ENCODE data around the gene REM2. TPM values are rescaled to one million over a fixed set of nuclear protein-coding genes. Genes with fewer than 3 reads are reported as not detected.

The REM2 gene
- total and polyA plus RNA-seq, 4 donors, result 0.08 to 0.14 (median 0.11) TPM; not detected in 1

GRCh38 chr14:22865424-22866405 is 17.3 kb upstream of the REM2 start:
- Histone ChIP-seq H3K36me3 (ENCODE audit: control insufficient read depth in 4 of 4, insufficient read depth in 3 of 4, low read depth in 1 of 4, low read length in 3 of 4) (no peaks in the 10 kb centered on the region), H3K27me3 (ENCODE audit: control insufficient read depth in 4 of 4, insufficient read depth in 4 of 4, low read length in 3 of 4) (no peaks in the 10 kb centered on the region), H3K9me3 (ENCODE audit: control insufficient read depth in 4 of 4, low read length in 3 of 4) (no peaks in the 10 kb centered on the region), H3K27ac (ENCODE audit: low read depth in 1 of 2, low read length in 2 of 2) (no peak overlapping the region), H3K9ac (ENCODE audit: low read depth in 1 of 2, low read length in 2 of 2) (no peak overlapping the region), H3K4me1 (ENCODE audit: control insufficient read depth in 4 of 4, insufficient read depth in 4 of 4, low read length in 3 of 4) (peaks cover 0 to 5% (median 3%) of the 10 kb centered on the region in 4 donors), H3K4me3 (ENCODE audit: low read depth in 1 of 3, low read length in 3 of 3) (no peak overlapping the region)
- no peak for DNase-seq (ENCODE audit: low spot score)
- TF ChIP-seq HNF4A (conservative IDR thresholded peaks at IDR 0.05), result no peak
- TF ChIP-seq CTCF (IDR thresholded peaks at IDR 0.05; ENCODE audit: low read depth, low read length, missing input control), result no peak
- no peak for TF ChIP-seq MAX (IDR thresholded peaks at IDR 0.05)
- no peak for TF ChIP-seq REST (IDR thresholded peaks at IDR 0.05)
- no peak for TF ChIP-seq RAD21 (IDR thresholded peaks at IDR 0.05)
- TF ChIP-seq ZBTB33 (IDR thresholded peaks at IDR 0.05), result no peak
- no peak for TF ChIP-seq JUND (IDR thresholded peaks at IDR 0.05)
- no peak for TF ChIP-seq GABPA (IDR thresholded peaks at IDR 0.05 in 1 of 2, conservative IDR thresholded peaks at IDR 0.05 in 1 of 2)
- WGBS, result 77% methylated on average over 6 of the region's 6 CpGs

GRCh38 chr14:22866874-22867273 is 16.1 kb upstream of the REM2 start:
- WGBS, result 96% methylated on average over 5 of the region's 5 CpGs

More at GRCh38 chr14:22866874-22867273, 16.1 kb upstream of the REM2 start:
- no peak for TF ChIP-seq FOXA2 (IDR thresholded peaks at IDR 0.05)
- no peak for TF ChIP-seq REST (IDR thresholded peaks at IDR 0.05)
- no peak for TF ChIP-seq HNF4G (IDR thresholded peaks at IDR 0.05)
- TF ChIP-seq ZBTB33 (IDR thresholded peaks at IDR 0.05), result no peak
- TF ChIP-seq MAX (IDR thresholded peaks at IDR 0.05), result no peak
- no peak for TF ChIP-seq FOXA1 (IDR thresholded peaks at IDR 0.05)
- no peak for TF ChIP-seq EGR1 (IDR thresholded peaks at IDR 0.05; ENCODE audit: low read depth in 2 of 2)
- no peak for TF ChIP-seq ATF3 (IDR thresholded peaks at IDR 0.05)
- TF ChIP-seq NR2F2 (IDR thresholded peaks at IDR 0.05), result no peak
- no peak for TF ChIP-seq TAF1 (conservative IDR thresholded peaks at IDR 0.05)
- TF ChIP-seq GABPA (IDR thresholded peaks at IDR 0.05 in 1 of 2, conservative IDR thresholded peaks at IDR 0.05 in 1 of 2), result no peak
- H3K4me1 ChIP-seq (ENCODE audit: control insufficient read depth in 4 of 4, insufficient read depth in 4 of 4, low read length in 3 of 4), result peaks cover 0 to 8% (median 5%) of the 10 kb centered on the region in 4 donors
- H3K36me3 ChIP-seq (ENCODE audit: control insufficient read depth in 4 of 4, insufficient read depth in 3 of 4, low read depth in 1 of 4, low read length in 3 of 4), result no peaks in the 10 kb centered on the region
- no peaks in the 10 kb centered on the region for H3K27me3 ChIP-seq (ENCODE audit: control insufficient read depth in 4 of 4, insufficient read depth in 4 of 4, low read length in 3 of 4)
- H3K4me3 ChIP-seq (ENCODE audit: low read depth in 1 of 3, low read length in 3 of 3), result no peak overlapping the region
- H3K9me3 ChIP-seq (ENCODE audit: control insufficient read depth in 4 of 4, low read length in 3 of 4), result no peaks in the 10 kb centered on the region
- no peak for DNase-seq (ENCODE audit: low spot score)
- H3K9ac ChIP-seq (ENCODE audit: low read depth in 1 of 2, low read length in 2 of 2), result no peak overlapping the region
- H3K27ac ChIP-seq (ENCODE audit: low read depth in 1 of 2, low read length in 2 of 2), result no peak overlapping the region

All from liver (tissue), 9 donors.